Measurements from ENCODE around the gene SMYD3.

Gene SMYD3

GRCh38 chr1:246128494-246129069 lies 378.5 kb downstream of the SMYD3 start:
- no peaks in the 10 kb centered on the region for H3K9me3 ChIP-seq (replicated peaks; ENCODE audit: insufficient read depth, low read length)
- no peaks in the 10 kb centered on the region for H3K79me2 ChIP-seq (ENCODE audit: low read length)
- H3K4me3 ChIP-seq (ENCODE audit: low read length): no peak overlapping the region
- no peak overlapping the region for H2AFZ ChIP-seq (ENCODE audit: low read length)
- no peak overlapping the region for H3K4me2 ChIP-seq (ENCODE audit: low read depth, low read length)
- no peak overlapping the region for H3K27ac ChIP-seq (ENCODE audit: low read length)
- H3K36me3 ChIP-seq (replicated peaks; ENCODE audit: insufficient read depth, low read length): no peaks in the 10 kb centered on the region
- DNase-seq: no peak
- no peak overlapping the region for H3K9ac ChIP-seq (ENCODE audit: low read length)
- TF ChIP-seq EZH2phosphoT487 (IDR thresholded peaks at IDR 0.05; ENCODE audit: low read length) (no peak), EZH2 (optimal IDR thresholded peaks at IDR 0.05; ENCODE audit: low read depth, low read length) (no peak), CTCF (IDR thresholded peaks at IDR 0.05; ENCODE audit: low read length) (no peak)
- H3F3A ChIP-seq (ENCODE audit: insufficient read depth, low read length): no peaks in the 10 kb centered on the region
- H3K27me3 ChIP-seq (replicated peaks; ENCODE audit: insufficient read depth, low read length): no peaks in the 10 kb centered on the region
- H3K4me1 ChIP-seq (ENCODE audit: low read length): no peaks in the 10 kb centered on the region
- H3K9me2 ChIP-seq (replicated peaks; ENCODE audit: insufficient read depth, low read length): no peaks in the 10 kb centered on the region
- no peaks in the 10 kb centered on the region for H4K20me1 ChIP-seq (ENCODE audit: insufficient read depth, low read length)

- H2AFZ ChIP-seq (ENCODE audit: low read length): no peak overlapping the region
- H3K9ac ChIP-seq (ENCODE audit: low read length): no peak overlapping the region
- no peaks in the 10 kb centered on the region for H3K79me2 ChIP-seq (ENCODE audit: low read length)
- no peak overlapping the region for H3K4me2 ChIP-seq (ENCODE audit: low read depth, low read length)
- no peak for DNase-seq
- no peaks in the 10 kb centered on the region for H3K9me3 ChIP-seq (replicated peaks; ENCODE audit: insufficient read depth, low read length)
- no peak overlapping the region for H3K27ac ChIP-seq (ENCODE audit: low read length)
- TF ChIP-seq EZH2 (optimal IDR thresholded peaks at IDR 0.05; ENCODE audit: low read depth, low read length): no peak
- no peak for TF ChIP-seq CTCF (IDR thresholded peaks at IDR 0.05; ENCODE audit: low read length)
- TF ChIP-seq EZH2phosphoT487 (IDR thresholded peaks at IDR 0.05; ENCODE audit: low read length): no peak
- H3K4me1 ChIP-seq (ENCODE audit: low read length): no peaks in the 10 kb centered on the region
- H4K20me1 ChIP-seq (ENCODE audit: insufficient read depth, low read length): no peaks in the 10 kb centered on the region
- no peak overlapping the region for H3K4me3 ChIP-seq (ENCODE audit: low read length)
- no peaks in the 10 kb centered on the region for H3K36me3 ChIP-seq (replicated peaks; ENCODE audit: insufficient read depth, low read length)
- no peaks in the 10 kb centered on the region for H3K27me3 ChIP-seq (replicated peaks; ENCODE audit: insufficient read depth, low read length)
- no peaks in the 10 kb centered on the region for H3K9me2 ChIP-seq (replicated peaks; ENCODE audit: insufficient read depth, low read length)
- no peaks in the 10 kb centered on the region for H3F3A ChIP-seq (ENCODE audit: insufficient read depth, low read length)
Measured at GRCh38 chr1:246126580-246126979, 380.5 kb downstream of the SMYD3 start.

GRCh38 chr1:246122071-246122470 lies 385.0 kb downstream of the SMYD3 start:
- Histone ChIP-seq H3K36me3 (replicated peaks; ENCODE audit: insufficient read depth, low read length) (no peaks in the 10 kb centered on the region), H2AFZ (ENCODE audit: low read length) (no peak overlapping the region), H3F3A (ENCODE audit: insufficient read depth, low read length) (no peaks in the 10 kb centered on the region), H3K9me3 (replicated peaks; ENCODE audit: insufficient read depth, low read length) (no peaks in the 10 kb centered on the region), H3K4me3 (ENCODE audit: low read length) (no peak overlapping the region), H3K9ac (ENCODE audit: low read length) (no peak overlapping the region), H4K20me1 (ENCODE audit: insufficient read depth, low read length) (no peaks in the 10 kb centered on the region), H3K9me2 (replicated peaks; ENCODE audit: insufficient read depth, low read length) (no peaks in the 10 kb centered on the region), H3K4me1 (ENCODE audit: low read length) (no peaks in the 10 kb centered on the region), H3K79me2 (ENCODE audit: low read length) (no peaks in the 10 kb centered on the region), H3K27ac (ENCODE audit: low read length) (no peak overlapping the region), H3K27me3 (replicated peaks; ENCODE audit: insufficient read depth, low read length) (no peaks in the 10 kb centered on the region), H3K4me2 (ENCODE audit: low read depth, low read length) (no peak overlapping the region)
- no peak for TF ChIP-seq CTCF (IDR thresholded peaks at IDR 0.05; ENCODE audit: low read length)
- no peak for TF ChIP-seq EZH2phosphoT487 (IDR thresholded peaks at IDR 0.05; ENCODE audit: low read length)
- TF ChIP-seq EZH2 (optimal IDR thresholded peaks at IDR 0.05; ENCODE audit: low read depth, low read length): no peak
- no peak for DNase-seq
